Endothelial cell of umbilical vein (primary cell): ENCODE measurements around the gene KCNQ5. TPM values are rescaled to one million over a fixed set of nuclear protein-coding genes. Genes with fewer than 3 reads are reported as not detected.

Experiments
- BruUV-seq: library from RNA; stranded (reverse); fragments of 400-500 nt; replicated peaks from 2 replicates; lab custom pipeline; 2021; lab: Mats Ljungman, UMichigan
- CTCF ChIA-PET: fragments of 300-600, 350-600 bp; sonication (Branson Sonifier 250); formaldehyde crosslinking; loops from one replicate; lab custom pipeline; 2021; ENCODE audit warnings: antibody characterized with exemption, inconsistent platforms; lab: Charles Lee
- POLR2A ChIA-PET: fragments of 300-600, 350-600 bp; sonication (Branson Sonifier 250); formaldehyde crosslinking; loops from one replicate; lab custom pipeline; 2021; ENCODE audit warnings: antibody characterized with exemption, inconsistent platforms; lab: Charles Lee
- DNase-seq: peaks from one replicate; pipeline ENCODE4 v3.0.0-alpha.2; 2011; ENCODE audit warnings: low read depth, low spot score
- FAIRE-seq: peaks from 2 replicates; lab custom pipeline; 2011; peaks lifted over from hg19 to GRCh38; lab: Jason Lieb, UNC
- H2AFZ ChIP-seq: 2 replicates; pipeline ENCODE4 v1.6.0; 2012; ENCODE audit warnings: low read depth, low read length, control low read depth, inconsistent platforms
- H3K27ac ChIP-seq: 2 replicates; pipeline ENCODE4 v1.5.1; 2011; ENCODE audit warnings: low read depth, mild to moderate bottlenecking, control low read depth, low read length, moderate library complexity; ENCODE audit not compliant: insufficient read depth
- H3K27me3 ChIP-seq, 2 experiments: 2 replicates each; pipeline versions ENCODE4 v1.6.0 to v1.6.1; 2011; ENCODE audit warnings: low read length in 2 of 2, mixed read lengths in 1 of 2; ENCODE audit not compliant: control insufficient read depth in 2 of 2, insufficient read depth in 2 of 2
- H3K36me3 ChIP-seq, 2 experiments: 2 replicates in 1 of 2; 3 replicates in 1 of 2; pipeline ENCODE4 v1.5.1; 2011; ENCODE audit warnings: low read length in 2 of 2, mild to moderate bottlenecking in 1 of 2, moderate library complexity in 1 of 2; ENCODE audit not compliant: control insufficient read depth in 2 of 2, insufficient read depth in 2 of 2; ENCODE audit errors: extremely low read depth in 1 of 2
- H3K4me1 ChIP-seq: 3 replicates; pipeline ENCODE4 v1.5.1; 2011; ENCODE audit warnings: mild to moderate bottlenecking, low read length; ENCODE audit not compliant: control insufficient read depth, insufficient read depth; ENCODE audit errors: extremely low read depth
- H3K4me2 ChIP-seq: 2 replicates; pipeline ENCODE4 v1.6.1; 2011; ENCODE audit warnings: low read length, control low read depth, mixed read lengths; ENCODE audit not compliant: insufficient read depth
- H3K4me3 ChIP-seq, 3 experiments: fragments of 200-600 bp in 1 of 3; sonication (generic), shearing (Covaris generic) in 1 of 3; replicated peaks in 1 of 3; 2 replicates each; pipeline ENCODE4 v1.5.1; 2011 to 2016; ENCODE audit warnings: control low read depth in 3 of 3, low read length in 3 of 3, mild to moderate bottlenecking in 2 of 3, inconsistent platforms in 1 of 3, low read depth in 1 of 3, moderate library complexity in 1 of 3; ENCODE audit not compliant: insufficient read depth in 1 of 3
- H3K79me2 ChIP-seq: 2 replicates; pipeline ENCODE4 v1.6.0; 2012; ENCODE audit warnings: low read length, inconsistent platforms; ENCODE audit not compliant: control insufficient read depth, insufficient read depth
- H3K9ac ChIP-seq: replicated peaks from 2 replicates; pipeline ENCODE3; 2011; ENCODE audit warnings: low read length, control low read depth; ENCODE audit not compliant: insufficient read depth; ENCODE audit errors: extremely low read depth
- H3K9me1 ChIP-seq: replicated peaks from 3 replicates; pipeline ENCODE4 v1.6.0; 2011; ENCODE audit warnings: mild to moderate bottlenecking, low read length; ENCODE audit not compliant: control insufficient read depth, insufficient read depth; ENCODE audit errors: extremely low read depth
- H3K9me3 ChIP-seq: replicated peaks from 2 replicates; pipeline ENCODE4 v1.5.1; 2012; ENCODE audit warnings: low read length, inconsistent platforms; ENCODE audit not compliant: control insufficient read depth, insufficient read depth
- H4K20me1 ChIP-seq: replicated peaks from 2 replicates; pipeline ENCODE3; 2011; ENCODE audit warnings: mild to moderate bottlenecking, low read length; ENCODE audit not compliant: control insufficient read depth, insufficient read depth; ENCODE audit errors: extremely low read depth
- CTCF ChIP-seq, 2 donors: IDR thresholded peaks; 1 replicate in 1 of 2; 2 replicates in 1 of 2; pipeline ENCODE4 v1.5.1; 2011; ENCODE audit warnings: low read length in 2 of 2, mild to moderate bottlenecking in 2 of 2, moderate library complexity in 2 of 2, control low read depth in 1 of 2, inconsistent platforms in 1 of 2, low read depth in 1 of 2; ENCODE audit not compliant: insufficient read depth in 1 of 2; ENCODE audit errors: extremely low read depth in 1 of 2
- EZH2 ChIP-seq: IDR thresholded peaks from 2 replicates; pipeline ENCODE4 v1.6.1; 2012; ENCODE audit warnings: borderline replicate concordance, low read depth, mild to moderate bottlenecking, moderate library complexity, low read length, inconsistent platforms; ENCODE audit not compliant: severe bottlenecking
- FOS ChIP-seq: IDR thresholded peaks from 2 replicates; pipeline ENCODE4 v1.6.1; 2011; ENCODE audit warnings: mild to moderate bottlenecking, low read length, moderate library complexity, borderline replicate concordance; ENCODE audit not compliant: insufficient read depth
- GATA2 ChIP-seq: IDR thresholded peaks from 2 replicates; pipeline ENCODE4 v1.7.0; 2011; ENCODE audit warnings: low read depth, mild to moderate bottlenecking, moderate library complexity, mixed read lengths, low read length; ENCODE audit not compliant: insufficient read length, insufficient read depth
- JUN ChIP-seq: IDR thresholded peaks from 2 replicates; pipeline ENCODE4 v1.6.1; 2011; ENCODE audit warnings: borderline replicate concordance, low read depth; ENCODE audit not compliant: insufficient read length, insufficient read depth
- MYC ChIP-seq: IDR thresholded peaks from one replicate; pipeline ENCODE4 v1.6.1; 2011; ENCODE audit warnings: mild to moderate bottlenecking, low read depth, low read length
- POLR2A ChIP-seq: IDR thresholded peaks from 2 replicates; pipeline ENCODE4 v1.6.1; 2012; ENCODE audit warnings: low read depth, mild to moderate bottlenecking, control low read depth, low read length
- POLR2AphosphoS5 ChIP-seq: IDR thresholded peaks from 2 replicates; pipeline ENCODE4 v1.6.1; 2012; ENCODE audit warnings: low read depth, mild to moderate bottlenecking, control low read depth, low read length, moderate library complexity; ENCODE audit not compliant: insufficient read depth
- dilution Hi-C: fragments of 300-500 bp; cut with MboI; formaldehyde crosslinking; loops from one replicate; pipeline ENCODE4 v1.15.0; 2019; ENCODE audit warnings: low sequenced_read_pairs; ENCODE audit not compliant: extremely low pct_ligation_motif_present
- intact Hi-C: fragments of 100-400 bp; cut with micrococcal nuclease; formaldehyde crosslinking; loops from one replicate; pipeline ENCODE4 v1.10.0; 2022
- polyA plus RNA-seq, 4 experiments: library from polyadenylated mRNA; depleted of rRNA in 3 of 4; stranded (reverse) in 3 of 4; unstranded in 1 of 4; fragments of >200 nt; gene quantifications; 2 replicates each; pipeline versions ENCODE4 v1.2.1 to v1.2.3, GENCODE V29; 2011 to 2012; ENCODE audit warnings: missing spikeins in 1 of 4
- total RNA-seq: library from RNA; stranded (reverse); gene quantifications from 2 replicates; pipeline ENCODE4 v1.2.3, GENCODE V29; 2021
- TF ChIP-seq, protein P1 (sequence below): IDR thresholded peaks from 2 replicates; pipeline ENCODE4 v1.6.1; 2011; ENCODE audit not compliant: insufficient read depth, insufficient read length

Gene KCNQ5
- total and polyA plus RNA-seq, 2 donors (not counting 3 experiments of a cell fraction or from before 2014, with no cell fraction given): 0.22 TPM; not detected in 1

DNA sequence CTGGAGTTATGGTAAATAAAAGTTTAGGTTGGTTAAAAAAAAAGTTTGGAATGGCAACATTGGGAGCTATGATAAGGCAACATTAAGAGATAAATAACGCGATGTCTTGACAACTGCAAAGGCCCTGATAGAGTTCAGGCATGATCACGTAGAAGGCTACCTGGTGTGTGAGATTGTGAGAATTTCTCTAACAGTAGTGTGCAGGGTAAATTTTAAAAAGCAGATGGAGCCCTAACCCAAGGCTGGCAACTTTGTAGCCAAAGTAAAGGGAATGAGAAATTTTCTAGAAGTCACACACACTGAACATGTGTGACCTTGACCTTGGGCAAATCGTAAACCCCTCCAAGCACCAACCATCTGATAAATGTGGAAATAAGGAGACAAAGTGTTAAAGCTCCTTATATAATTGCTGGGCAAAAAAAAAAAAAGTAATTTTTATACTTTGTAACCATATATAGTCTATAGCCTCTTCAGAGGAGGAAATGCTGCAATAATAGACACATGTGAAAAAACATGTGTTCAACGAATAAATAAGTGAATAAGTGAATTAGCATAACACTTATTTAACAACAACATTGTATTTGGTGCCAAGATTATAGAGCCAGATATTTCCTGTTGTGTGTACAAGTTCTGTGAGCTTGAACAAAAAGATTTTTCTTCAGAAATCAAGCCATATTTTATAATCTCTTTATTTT, 18.2 kb downstream of the KCNQ5 start:
- Histone ChIP-seq H3K79me2 (no peaks in the 10 kb centered on the region), H3K4me2 (no peak overlapping the region), H3K27ac (no peak overlapping the region), H3K9me1 (no peaks in the 10 kb centered on the region), H3K9ac (no peak overlapping the region), H3K4me1 (no peaks in the 10 kb centered on the region), H3K9me3 (no peaks in the 10 kb centered on the region), H3K27me3 (peaks cover 0 to 4% of the 10 kb centered on the region in 2 experiments), H4K20me1 (no peaks in the 10 kb centered on the region), H3K36me3 (no peaks in the 10 kb centered on the region), H3K4me3 (no peak overlapping the region), H2AFZ (no peak overlapping the region)
- CTCF ChIA-PET: interaction anchor here (0.9 to 1.9 kb wide), 4 partner anchors 10 to 490 kb away, joined by 3 to 10 read pairs (median 4); no protein-coding TSS in a partner anchor
- POLR2A ChIA-PET: no interaction called here
- no peak for TF ChIP-seq POLR2A
- TF ChIP-seq, protein P1, sequence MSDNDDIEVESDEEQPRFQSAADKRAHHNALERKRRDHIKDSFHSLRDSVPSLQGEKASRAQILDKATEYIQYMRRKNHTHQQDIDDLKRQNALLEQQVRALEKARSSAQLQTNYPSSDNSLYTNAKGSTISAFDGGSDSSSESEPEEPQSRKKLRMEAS: no peak
- no peak for TF ChIP-seq EZH2
- intact Hi-C loops: no loop called here
- BruUV-seq: no TSS peak
- FAIRE-seq (no peak), DNase-seq (no peak)
- dilution Hi-C loops: no loop called here

GRCh38 chr6:72640615-72640930, 18.7 kb downstream of the KCNQ5 start:
- DNase-seq: no peak
- no peaks in the 10 kb centered on the region for H3K4me1 ChIP-seq
- H3K27me3 ChIP-seq: peaks cover 0 to 4% of the 10 kb centered on the region in 2 experiments
- H2AFZ ChIP-seq: no peak overlapping the region
- dilution Hi-C loops (no loop called here), intact Hi-C loops (no loop called here)
- no peaks in the 10 kb centered on the region for H3K9me1 ChIP-seq
- POLR2A ChIA-PET: no interaction called here
- no peak overlapping the region for H3K9ac ChIP-seq
- FAIRE-seq: no peak
- CTCF ChIA-PET: interaction anchor here (0.9 to 1.9 kb wide), 4 partner anchors 10 to 489 kb away, joined by 3 to 10 read pairs (median 4); no protein-coding TSS in a partner anchor
- TF ChIP-seq, protein P1: no peak
- TF ChIP-seq POLR2A: no peak
- no peak for TF ChIP-seq EZH2
- TF ChIP-seq FOS: no peak
- no peak for TF ChIP-seq JUN
- no peak for TF ChIP-seq GATA2
- no peak for TF ChIP-seq MYC
- no peak for TF ChIP-seq CTCF (IDR thresholded peaks at IDR 0.05; ENCODE audit: extremely low read depth in 1 of 2, insufficient read depth in 1 of 2, low read depth in 1 of 2, low read length in 2 of 2)
- no peak for TF ChIP-seq POLR2AphosphoS5
- H3K27ac ChIP-seq: no peak overlapping the region
- no peaks in the 10 kb centered on the region for H3K79me2 ChIP-seq
- no peak overlapping the region for H3K4me2 ChIP-seq
- no peaks in the 10 kb centered on the region for H3K36me3 ChIP-seq
- no TSS peak for BruUV-seq
- H4K20me1 ChIP-seq: no peaks in the 10 kb centered on the region
- no peak overlapping the region for H3K4me3 ChIP-seq
- no peaks in the 10 kb centered on the region for H3K9me3 ChIP-seq
